Measurements from ENCODE around the gene GIGYF2.

The GIGYF2 gene

GRCh38 chr2:232865165-232865564 is 168.0 kb downstream of the GIGYF2 start:
- TF ChIP-seq, protein P1, sequence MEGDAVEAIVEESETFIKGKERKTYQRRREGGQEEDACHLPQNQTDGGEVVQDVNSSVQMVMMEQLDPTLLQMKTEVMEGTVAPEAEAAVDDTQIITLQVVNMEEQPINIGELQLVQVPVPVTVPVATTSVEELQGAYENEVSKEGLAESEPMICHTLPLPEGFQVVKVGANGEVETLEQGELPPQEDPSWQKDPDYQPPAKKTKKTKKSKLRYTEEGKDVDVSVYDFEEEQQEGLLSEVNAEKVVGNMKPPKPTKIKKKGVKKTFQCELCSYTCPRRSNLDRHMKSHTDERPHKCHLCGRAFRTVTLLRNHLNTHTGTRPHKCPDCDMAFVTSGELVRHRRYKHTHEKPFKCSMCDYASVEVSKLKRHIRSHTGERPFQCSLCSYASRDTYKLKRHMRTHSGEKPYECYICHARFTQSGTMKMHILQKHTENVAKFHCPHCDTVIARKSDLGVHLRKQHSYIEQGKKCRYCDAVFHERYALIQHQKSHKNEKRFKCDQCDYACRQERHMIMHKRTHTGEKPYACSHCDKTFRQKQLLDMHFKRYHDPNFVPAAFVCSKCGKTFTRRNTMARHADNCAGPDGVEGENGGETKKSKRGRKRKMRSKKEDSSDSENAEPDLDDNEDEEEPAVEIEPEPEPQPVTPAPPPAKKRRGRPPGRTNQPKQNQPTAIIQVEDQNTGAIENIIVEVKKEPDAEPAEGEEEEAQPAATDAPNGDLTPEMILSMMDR (IDR thresholded peaks at IDR 0.05; ENCODE audit: insufficient read depth, low read depth, low read length, missing control alignments): no peak
- H3K4me3 ChIP-seq (ENCODE audit: low read depth, low read length): no peak overlapping the region
- no peak for DNase-seq (ENCODE audit: low read depth)

- TF ChIP-seq, protein P1 (IDR thresholded peaks at IDR 0.05; ENCODE audit: insufficient read depth, low read depth, low read length, missing control alignments): no peak
- DNase-seq (ENCODE audit: low read depth): no peak
- no peak overlapping the region for H3K4me3 ChIP-seq (ENCODE audit: low read depth, low read length)
These were observed 169.0 kb downstream of the GIGYF2 start for GRCh38 chr2:232866104-232866503.

DNA sequence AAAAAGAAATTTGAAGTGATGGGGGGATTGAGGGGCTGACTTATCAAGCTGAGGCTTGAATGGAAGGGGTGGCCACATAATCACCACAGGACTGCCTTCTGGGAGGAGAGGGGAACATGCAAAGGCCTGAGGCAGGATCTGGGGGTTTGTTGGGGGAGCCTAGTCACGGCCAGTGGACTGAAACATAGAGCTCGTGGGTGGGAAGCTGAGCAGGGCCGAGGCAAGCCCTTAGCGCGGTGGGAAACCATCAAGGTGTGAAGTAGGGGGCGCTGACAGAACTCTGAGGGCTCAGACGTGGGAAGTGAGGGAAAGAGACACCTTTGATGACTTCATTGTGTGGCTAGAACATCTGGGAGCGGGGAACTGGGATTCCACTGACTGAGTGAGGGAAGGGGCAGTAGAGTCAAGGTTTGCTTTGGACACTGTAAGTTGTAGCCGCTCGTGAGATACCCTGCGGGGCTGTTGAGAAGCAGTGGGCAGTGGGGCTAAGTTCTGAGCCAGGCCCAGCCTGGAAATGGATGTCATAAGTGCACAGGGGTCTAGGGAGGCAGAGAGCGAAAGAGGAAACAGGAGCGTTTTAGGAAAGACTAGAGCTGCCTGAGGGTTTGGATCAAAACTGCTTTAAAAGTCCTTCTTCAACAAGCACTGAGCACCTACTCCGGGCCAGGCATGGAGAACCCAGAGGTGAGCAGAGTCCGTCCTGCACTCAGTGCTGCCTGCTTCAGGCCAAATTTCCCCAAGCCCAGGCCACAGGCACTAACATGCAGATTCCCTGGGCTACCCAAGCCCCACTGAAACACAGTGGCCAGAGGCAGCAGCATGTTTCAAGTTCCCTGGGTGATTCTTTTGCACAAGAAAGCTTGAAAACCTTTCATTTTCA is 172.2 kb downstream of the GIGYF2 start:
- no peak for DNase-seq (ENCODE audit: low read depth)
- H3K4me3 ChIP-seq (ENCODE audit: low read depth, low read length): no peak overlapping the region
- TF ChIP-seq, protein P1 (IDR thresholded peaks at IDR 0.05; ENCODE audit: insufficient read depth, low read depth, low read length, missing control alignments): no peak

- TF ChIP-seq, protein P1 (IDR thresholded peaks at IDR 0.05; ENCODE audit: insufficient read depth, low read depth, low read length, missing control alignments): no peak
- no peak for DNase-seq (ENCODE audit: low read depth)
- H3K4me3 ChIP-seq (ENCODE audit: low read depth, low read length): no peak within 1 kb of the TSS
These were observed 173.1 kb downstream of the GIGYF2 start, which contains the start of gene SNORC for GRCh38 chr2:232870018-232870765. SNORC (plus strand) TSS chr2:232870264; CDS start chr2:232870342, 78 bp downstream.

DNA sequence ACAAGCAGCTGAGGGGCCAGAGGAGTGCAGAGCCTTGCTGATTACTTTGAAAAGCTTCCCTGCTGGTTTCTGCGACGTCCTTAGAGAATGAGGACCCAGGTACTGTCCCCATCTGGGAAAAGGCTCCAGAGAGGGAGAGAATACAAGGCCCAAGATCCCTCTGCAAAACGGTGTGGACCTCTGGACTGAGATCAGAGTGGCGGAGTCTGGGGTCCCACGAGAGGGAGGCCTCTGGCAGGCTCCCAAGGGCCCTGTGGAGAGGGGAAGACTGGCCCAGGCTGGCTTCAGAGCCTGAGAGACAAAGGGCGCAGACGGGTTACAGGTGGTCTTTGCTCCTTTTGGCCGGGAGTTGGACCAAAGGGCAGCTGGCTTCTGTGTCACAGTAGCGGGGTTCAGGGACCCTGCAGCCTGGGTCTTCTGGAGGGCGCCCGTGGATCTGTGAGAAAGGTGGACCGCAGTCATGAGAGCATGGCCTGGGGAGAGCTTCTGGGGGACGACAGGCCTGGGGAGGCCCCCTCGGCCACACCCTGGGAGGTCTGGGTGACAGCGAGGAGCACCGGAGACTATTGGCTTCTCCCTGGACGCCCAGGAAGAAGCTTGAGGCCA is 173.7 kb downstream of the GIGYF2 start:
- no peak overlapping the region for H3K4me3 ChIP-seq (ENCODE audit: low read depth, low read length)
- DNase-seq (ENCODE audit: low read depth): no peak
- TF ChIP-seq, protein P1 (IDR thresholded peaks at IDR 0.05; ENCODE audit: insufficient read depth, low read depth, low read length, missing control alignments): no peak

DNA sequence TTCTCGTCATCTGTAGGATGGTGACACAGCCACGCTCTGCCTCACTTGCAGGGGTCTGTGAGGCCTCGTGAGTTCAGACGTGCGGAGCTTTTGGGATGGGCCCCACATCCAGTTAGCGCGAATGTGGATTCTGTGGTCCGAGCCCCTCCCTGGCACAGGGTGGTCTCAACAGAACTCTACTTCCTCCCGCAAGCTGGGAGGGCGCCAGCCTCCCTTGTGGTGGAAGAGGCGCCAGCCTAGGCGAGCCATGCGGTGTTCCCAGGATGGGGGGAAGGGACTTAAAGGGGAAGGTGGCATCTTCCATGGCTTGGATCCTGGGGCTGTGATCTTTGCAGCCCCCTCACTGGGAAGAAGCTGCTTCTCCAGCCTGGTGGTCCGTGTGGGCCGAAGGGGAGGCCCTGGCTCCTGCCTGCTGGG is 174.3 kb downstream of the GIGYF2 start:
- TF ChIP-seq, protein P1 (IDR thresholded peaks at IDR 0.05; ENCODE audit: insufficient read depth, low read depth, low read length, missing control alignments): no peak
- no peak for DNase-seq (ENCODE audit: low read depth)
- H3K4me3 ChIP-seq (ENCODE audit: low read depth, low read length): no peak overlapping the region
